Stomach smooth muscle (tissue), 2 donors: ENCODE measurements around the gene KCTD17.

Experiments used
- H3K27ac ChIP-seq: one replicate; pipeline ENCODE4 v1.7.0; 2013; ENCODE audit warnings: mild to moderate bottlenecking, low read length, inconsistent platforms
- H3K27me3 ChIP-seq, 2 donors: one replicate each; pipeline ENCODE4 v1.7.0; 2013; ENCODE audit warnings: low read length in 2 of 2; ENCODE audit not compliant: insufficient read depth in 2 of 2, control insufficient read depth in 1 of 2
- H3K36me3 ChIP-seq, 2 donors: one replicate each; pipeline ENCODE4 v1.7.0; 2013; ENCODE audit warnings: low read length in 2 of 2; ENCODE audit not compliant: control insufficient read depth in 2 of 2, insufficient read depth in 2 of 2
- H3K4me1 ChIP-seq: one replicate; pipeline ENCODE4 v1.7.0; 2013; ENCODE audit warnings: low read length; ENCODE audit not compliant: control insufficient read depth, insufficient read depth
- H3K4me3 ChIP-seq, 2 donors: one replicate each; pipeline ENCODE4 v1.7.0; 2013; ENCODE audit warnings: low read length in 2 of 2
- H3K9ac ChIP-seq, 2 donors: one replicate each; pipeline ENCODE4 v1.7.0; 2013; ENCODE audit warnings: low read length in 2 of 2, mild to moderate bottlenecking in 1 of 2
- H3K9me3 ChIP-seq, 2 donors: one replicate each; pipeline ENCODE4 v1.7.0; 2013; ENCODE audit warnings: low read length in 2 of 2; ENCODE audit not compliant: control insufficient read depth in 2 of 2
- donor health status: healthy.
- donor health status: Pancreatic carcinoma.

KCTD17 gene

DNA sequence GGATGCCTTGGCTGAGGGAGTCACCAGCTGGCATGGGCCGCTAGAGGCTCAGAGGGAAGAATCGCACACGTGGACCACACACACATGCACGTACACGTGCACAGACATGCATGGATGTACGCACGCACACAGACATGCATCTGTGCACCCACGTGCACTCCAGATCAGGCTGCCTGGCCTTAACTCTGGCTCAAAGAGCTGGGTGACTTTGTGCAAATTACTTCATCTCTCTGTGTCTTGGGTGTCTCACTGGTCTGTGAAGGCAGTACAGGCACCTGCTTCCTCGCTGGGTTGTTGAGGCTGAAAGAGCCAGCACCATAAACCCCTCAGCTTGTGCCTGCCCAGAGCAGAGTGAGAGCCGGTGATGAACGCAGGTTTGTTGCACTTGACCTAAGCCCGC, 29.3 kb downstream of the KCTD17 start:
- H3K9me3 ChIP-seq, result no peaks in the 10 kb centered on the region
- H3K9ac ChIP-seq, result no peak overlapping the region
- H3K27me3 ChIP-seq, result peaks cover 4 to 13% of the 10 kb centered on the region in 2 donors
- H3K4me3 ChIP-seq, result no peak overlapping the region
- no peaks in the 10 kb centered on the region for H3K4me1 ChIP-seq
- no peak overlapping the region for H3K27ac ChIP-seq
- H3K36me3 ChIP-seq, result no peaks in the 10 kb centered on the region

DNA sequence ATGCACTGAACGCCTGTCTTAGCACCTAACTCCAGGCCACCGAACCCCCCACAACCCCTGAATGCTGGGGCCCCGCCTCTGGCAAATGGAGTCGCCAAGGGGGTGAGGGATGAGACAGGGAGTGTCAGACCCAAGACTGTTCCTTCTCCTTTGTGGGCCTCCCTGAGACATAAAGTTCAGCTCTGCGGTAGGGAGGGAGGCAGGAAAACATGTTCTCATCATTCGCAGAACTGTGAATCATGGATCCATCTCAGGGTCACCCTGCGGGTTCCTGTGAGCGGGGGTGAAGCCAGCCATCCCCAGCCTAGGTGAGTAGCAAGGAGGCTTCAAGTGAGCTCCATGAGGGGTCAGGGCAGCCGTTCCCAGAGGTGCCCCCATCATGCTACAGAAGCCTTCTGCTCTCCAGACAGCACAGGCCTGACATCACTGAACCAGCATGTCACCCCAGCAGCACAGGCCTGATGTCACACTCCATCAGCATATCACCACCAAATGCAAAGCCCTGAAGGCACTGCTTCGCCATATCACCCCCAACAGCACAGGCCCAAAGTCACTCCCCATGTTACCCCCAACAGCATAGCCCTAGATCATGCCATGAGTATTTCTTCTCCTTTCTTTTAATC, 30.8 kb downstream of the KCTD17 start:
- no peak overlapping the region for H3K9ac ChIP-seq
- H3K4me1 ChIP-seq, result no peaks in the 10 kb centered on the region
- peaks cover 11% of the 10 kb centered on the region in 2 donors for H3K27me3 ChIP-seq
- H3K27ac ChIP-seq, result no peak overlapping the region
- H3K9me3 ChIP-seq, result no peaks in the 10 kb centered on the region
- H3K4me3 ChIP-seq, result no peak overlapping the region
- no peaks in the 10 kb centered on the region for H3K36me3 ChIP-seq

GRCh38 chr22:37083914-37084313, 32.4 kb downstream of the KCTD17 start:
- Histone ChIP-seq H3K36me3 (no peaks in the 10 kb centered on the region), H3K27me3 (peaks cover 11 to 24% of the 10 kb centered on the region in 2 donors)

DNA sequence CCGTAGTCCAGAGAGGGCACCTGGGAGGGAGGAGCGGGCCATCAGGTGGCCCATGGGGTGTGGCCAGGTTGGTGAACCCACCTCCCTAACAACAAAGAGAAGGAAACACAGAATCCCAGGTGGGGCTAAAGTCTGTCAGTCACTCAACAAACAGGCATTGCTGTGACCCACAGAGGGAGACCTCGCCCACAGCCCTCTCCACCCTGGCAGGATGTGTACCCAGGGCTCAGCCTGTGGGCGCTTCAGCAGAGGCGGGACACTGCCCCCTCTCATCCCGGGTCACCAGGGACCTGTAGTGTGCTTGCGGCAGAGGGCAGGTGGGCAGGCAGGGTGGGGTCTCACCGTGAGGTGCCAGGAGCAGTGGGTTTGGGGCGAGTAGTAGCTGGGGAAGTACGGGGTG, 32.8 kb downstream of the KCTD17 start:
- H3K36me3 ChIP-seq, result no peaks in the 10 kb centered on the region
- H3K9ac ChIP-seq, result no peak overlapping the region
- no peaks in the 10 kb centered on the region for H3K9me3 ChIP-seq
- H3K27ac ChIP-seq, result no peak overlapping the region
- no peak overlapping the region for H3K4me3 ChIP-seq
- no peaks in the 10 kb centered on the region for H3K4me1 ChIP-seq
- peaks cover 11 to 27% of the 10 kb centered on the region in 2 donors for H3K27me3 ChIP-seq

More at GRCh38 chr22:37083914-37084313, 32.4 kb downstream of the KCTD17 start:
- Histone ChIP-seq H3K27ac (no peak overlapping the region), H3K4me3 (no peak overlapping the region), H3K9me3 (no peaks in the 10 kb centered on the region), H3K9ac (no peak overlapping the region), H3K4me1 (no peaks in the 10 kb centered on the region)

- Histone ChIP-seq H3K9ac (no peak overlapping the region), H3K9me3 (no peaks in the 10 kb centered on the region), H3K27me3 (peaks cover 7 to 28% of the 10 kb centered on the region in 2 donors), H3K36me3 (no peaks in the 10 kb centered on the region), H3K4me3 (no peak overlapping the region), H3K27ac (no peak overlapping the region), H3K4me1 (no peaks in the 10 kb centered on the region)
Observed at GRCh38 chr22:37086184-37086583, 34.6 kb downstream of the KCTD17 start.

DNA sequence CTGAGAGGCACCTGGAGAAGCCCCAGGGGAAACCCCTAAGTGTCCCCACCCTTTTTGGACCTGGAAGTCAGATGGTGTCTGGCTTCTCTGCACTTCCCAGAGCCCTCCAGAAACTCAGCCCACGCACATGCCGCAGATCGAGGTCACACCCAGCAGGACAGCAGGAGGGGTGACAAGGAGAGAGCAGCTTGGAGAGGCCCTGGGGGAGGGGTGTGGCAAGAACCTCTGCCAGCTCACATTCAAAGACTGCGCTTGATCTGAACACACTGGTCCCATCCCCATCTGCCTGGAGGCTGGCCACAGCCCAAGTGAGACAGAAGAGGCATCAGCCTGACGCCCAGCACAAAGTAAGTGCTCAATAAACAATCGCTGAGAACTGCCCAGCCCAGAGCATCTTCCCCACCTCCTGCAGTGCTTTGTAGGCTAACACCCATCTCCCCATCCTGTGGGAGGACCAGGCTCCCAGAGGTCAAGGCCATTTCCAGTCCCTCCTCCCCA, 36.6 kb downstream of the KCTD17 start:
- no peak overlapping the region for H3K9ac ChIP-seq
- H3K4me1 ChIP-seq, result no peaks in the 10 kb centered on the region
- H3K27ac ChIP-seq, result no peak overlapping the region
- H3K36me3 ChIP-seq, result no peaks in the 10 kb centered on the region
- H3K9me3 ChIP-seq, result no peaks in the 10 kb centered on the region
- H3K4me3 ChIP-seq, result no peak overlapping the region
- peaks cover 6 to 35% of the 10 kb centered on the region in 2 donors for H3K27me3 ChIP-seq

GRCh38 chr22:37088750-37089408, 37.3 kb downstream of the KCTD17 start:
- Histone ChIP-seq H3K9me3 (no peaks in the 10 kb centered on the region), H3K4me3 (no peak overlapping the region), H3K4me1 (no peaks in the 10 kb centered on the region), H3K9ac (no peak overlapping the region), H3K27ac (no peak overlapping the region), H3K27me3 (peaks cover 6 to 35% of the 10 kb centered on the region in 2 donors), H3K36me3 (no peaks in the 10 kb centered on the region)

GRCh38 chr22:37089434-37089833, 37.9 kb downstream of the KCTD17 start:
- H3K9me3 ChIP-seq, result no peaks in the 10 kb centered on the region
- peaks cover 6 to 37% of the 10 kb centered on the region in 2 donors for H3K27me3 ChIP-seq
- no peaks in the 10 kb centered on the region for H3K36me3 ChIP-seq

DNA sequence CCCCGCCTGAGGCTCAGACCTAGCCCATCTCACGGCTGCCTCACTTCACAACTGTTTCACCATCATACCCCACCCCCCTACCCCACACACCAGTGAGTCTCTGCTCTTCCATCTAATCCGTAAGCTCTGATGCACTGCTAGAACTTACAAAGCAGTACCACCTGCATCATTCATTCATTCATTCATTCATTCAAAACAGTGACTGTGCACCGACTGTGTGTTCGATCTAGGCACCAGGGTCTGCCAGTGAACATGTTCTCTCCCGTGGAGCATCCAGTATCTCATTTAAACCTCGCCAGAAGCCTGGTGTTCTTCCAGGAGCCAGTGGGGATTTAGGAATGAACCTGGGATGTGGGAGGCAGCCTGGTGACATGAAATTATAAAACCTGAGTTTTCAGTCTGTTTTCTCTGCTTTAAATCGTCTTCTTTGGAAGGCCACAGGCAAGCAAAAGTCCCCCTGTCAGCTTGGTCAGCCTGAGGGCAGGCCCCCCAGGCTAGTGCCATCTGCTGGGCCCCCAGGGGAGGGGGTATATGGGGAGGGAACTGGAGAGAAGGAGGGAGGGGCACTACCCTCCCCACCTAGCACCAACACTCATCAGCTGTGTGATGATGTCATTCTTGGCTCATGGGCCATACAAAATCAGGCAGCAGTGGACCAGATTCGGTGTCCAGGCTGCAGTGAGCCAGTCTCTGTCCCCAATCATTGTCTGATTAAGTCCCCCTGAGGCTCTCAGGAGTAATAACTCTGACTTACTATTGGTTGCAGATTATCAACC, 39.6 kb downstream of the KCTD17 start:
- no peak overlapping the region for H3K4me3 ChIP-seq
- H3K27me3 ChIP-seq, result peaks cover 15 to 39% of the 10 kb centered on the region in 2 donors
- no peaks in the 10 kb centered on the region for H3K36me3 ChIP-seq
- H3K27ac ChIP-seq, result no peak overlapping the region
- no peaks in the 10 kb centered on the region for H3K4me1 ChIP-seq
- no peak overlapping the region for H3K9ac ChIP-seq
- H3K9me3 ChIP-seq, result no peaks in the 10 kb centered on the region

More at GRCh38 chr22:37089434-37089833, 37.9 kb downstream of the KCTD17 start:
- H3K9ac ChIP-seq, result no peak overlapping the region
- no peak overlapping the region for H3K27ac ChIP-seq
- H3K4me3 ChIP-seq, result no peak overlapping the region
- H3K4me1 ChIP-seq, result no peaks in the 10 kb centered on the region

GRCh38 chr22:37091994-37092393, 40.5 kb downstream of the KCTD17 start:
- Histone ChIP-seq H3K36me3 (no peaks in the 10 kb centered on the region), H3K9ac (no peak overlapping the region), H3K27ac (no peak overlapping the region), H3K4me3 (no peak overlapping the region), H3K4me1 (no peaks in the 10 kb centered on the region), H3K9me3 (no peaks in the 10 kb centered on the region), H3K27me3 (peaks cover 21 to 41% of the 10 kb centered on the region in 2 donors)
